SKM-1 treated with dmso at 0.1 percent for 144 hours (cell line): ENCODE data around the gene EHMT1.
"Not testable (repeated sequence)": the region's sequence is repeated elsewhere in the genome, so short reads cannot be mapped to it uniquely, and the experiment has no call there.

ENCODE experiments used
- DNase-seq: peaks from one replicate; lab custom pipeline; 2025; ENCODE audit not compliant: unreplicated experiment; lab: John Stamatoyannopoulos, UW

EHMT1 gene

GRCh38 chr9:137838576-137838975 lies 219.8 kb downstream of the EHMT1 start:
- no peak for DNase-seq

GRCh38 chr9:137843355-137843754 lies 224.6 kb downstream of the EHMT1 start:
- no peak for DNase-seq

GRCh38 chr9:137851516-137852267 lies 232.9 kb downstream of the EHMT1 start:
- no peak for DNase-seq

GRCh38 chr9:137853392-137853995 lies 234.7 kb downstream of the EHMT1 start:
- no peak for DNase-seq

- no peak for DNase-seq
Observed at GRCh38 chr9:137860361-137860760, 241.6 kb downstream of the EHMT1 start.

GRCh38 chr9:137865581-137866145 lies 246.9 kb downstream of the EHMT1 start:
- DNase-seq = no peak

GRCh38 chr9:137866226-137867141 lies 247.7 kb downstream of the EHMT1 start:
- no peak for DNase-seq

- no peak for DNase-seq
Observed at GRCh38 chr9:137870432-137870831, 251.6 kb downstream of the EHMT1 start.

GRCh38 chr9:137872296-137872695 lies 253.5 kb downstream of the EHMT1 start:
- no peak for DNase-seq

GRCh38 chr9:137873408-137873807 lies 254.6 kb downstream of the EHMT1 start:
- no peak for DNase-seq

- DNase-seq = no peak
Observed at GRCh38 chr9:137873858-137874362, 255.1 kb downstream of the EHMT1 start.

GRCh38 chr9:137875354-137875753 lies 256.5 kb downstream of the EHMT1 start:
- no peak for DNase-seq

- no peak for DNase-seq
Observed at GRCh38 chr9:137875846-137876245, 257.0 kb downstream of the EHMT1 start.

GRCh38 chr9:137876269-137876668 lies 257.5 kb downstream of the EHMT1 start:
- no peak for DNase-seq

GRCh38 chr9:137876781-137877386 lies 258.1 kb downstream of the EHMT1 start:
- no peak for DNase-seq

GRCh38 chr9:137877506-137878122 lies 258.8 kb downstream of the EHMT1 start, which contains the start of gene CACNA1B:
Gene CACNA1B (plus strand): TSS chr9:137877782. CDS start chr9:137877934, 152 bp downstream.
- DNase-seq = not testable (repeated sequence)

- DNase-seq = no peak
Observed at GRCh38 chr9:137878146-137878941, 259.5 kb downstream of the EHMT1 start.

GRCh38 chr9:137879052-137879451 lies 260.2 kb downstream of the EHMT1 start:
- DNase-seq = no peak

- no peak for DNase-seq
Observed at GRCh38 chr9:137879566-137880150, 260.9 kb downstream of the EHMT1 start.
